HG02938 (cell line): ENCODE data around the gene LAPTM5.
"Not testable (repeated sequence)": the region's sequence is repeated elsewhere in the genome, so short reads cannot be mapped to it uniquely, and the experiment has no call there.

Source experiments
- ATAC-seq: cut with Tn5 transposase; IDR thresholded peaks from one replicate; pipeline ENCODE4 v1.9.1; 2021; ENCODE audit warnings: mild to moderate bottlenecking, moderate library complexity; ENCODE audit not compliant: unreplicated experiment

Gene LAPTM5

DNA sequence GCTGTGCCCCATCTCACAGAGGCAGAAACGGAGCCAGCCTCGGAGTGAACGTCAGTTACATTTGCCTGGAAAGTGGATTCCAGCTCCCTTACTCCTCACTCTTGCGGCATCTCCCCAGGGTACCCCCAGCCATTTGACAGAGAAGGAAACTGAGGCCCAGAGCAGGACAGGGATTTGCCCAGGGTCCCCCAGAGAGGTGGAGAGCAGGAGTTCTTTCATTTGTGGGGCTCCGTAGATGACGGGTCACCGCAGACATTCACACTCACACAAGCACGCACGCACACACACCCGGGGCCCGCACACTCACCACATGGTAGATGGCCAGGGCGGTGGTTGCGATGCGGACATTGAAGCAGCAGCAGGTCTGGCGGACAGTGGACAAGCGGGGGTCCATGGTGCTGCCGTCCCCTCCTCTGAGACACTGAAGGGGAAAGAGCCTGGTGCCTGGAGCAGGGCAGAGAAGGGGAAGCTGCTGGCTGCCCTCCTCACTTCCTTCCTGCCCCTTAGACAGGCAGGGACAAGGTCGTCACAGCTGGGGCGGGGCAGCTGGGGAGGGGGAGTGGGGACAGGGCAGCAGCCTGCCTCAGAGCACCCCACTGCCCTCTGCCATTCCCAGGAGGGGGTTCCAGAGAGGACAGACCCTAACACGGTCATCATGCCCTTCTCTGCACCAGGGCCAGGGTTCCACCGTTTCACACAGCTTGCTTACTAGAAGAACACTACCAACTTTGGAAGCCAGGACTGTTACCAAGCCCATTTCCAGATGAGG lies at the start of gene LAPTM5:
Gene LAPTM5, minus strand, starts transcription at position 423 of the 769 bp plus-strand sequence. Its CDS starts 29 bp downstream, at position 394.
- ATAC-seq = no peak

DNA sequence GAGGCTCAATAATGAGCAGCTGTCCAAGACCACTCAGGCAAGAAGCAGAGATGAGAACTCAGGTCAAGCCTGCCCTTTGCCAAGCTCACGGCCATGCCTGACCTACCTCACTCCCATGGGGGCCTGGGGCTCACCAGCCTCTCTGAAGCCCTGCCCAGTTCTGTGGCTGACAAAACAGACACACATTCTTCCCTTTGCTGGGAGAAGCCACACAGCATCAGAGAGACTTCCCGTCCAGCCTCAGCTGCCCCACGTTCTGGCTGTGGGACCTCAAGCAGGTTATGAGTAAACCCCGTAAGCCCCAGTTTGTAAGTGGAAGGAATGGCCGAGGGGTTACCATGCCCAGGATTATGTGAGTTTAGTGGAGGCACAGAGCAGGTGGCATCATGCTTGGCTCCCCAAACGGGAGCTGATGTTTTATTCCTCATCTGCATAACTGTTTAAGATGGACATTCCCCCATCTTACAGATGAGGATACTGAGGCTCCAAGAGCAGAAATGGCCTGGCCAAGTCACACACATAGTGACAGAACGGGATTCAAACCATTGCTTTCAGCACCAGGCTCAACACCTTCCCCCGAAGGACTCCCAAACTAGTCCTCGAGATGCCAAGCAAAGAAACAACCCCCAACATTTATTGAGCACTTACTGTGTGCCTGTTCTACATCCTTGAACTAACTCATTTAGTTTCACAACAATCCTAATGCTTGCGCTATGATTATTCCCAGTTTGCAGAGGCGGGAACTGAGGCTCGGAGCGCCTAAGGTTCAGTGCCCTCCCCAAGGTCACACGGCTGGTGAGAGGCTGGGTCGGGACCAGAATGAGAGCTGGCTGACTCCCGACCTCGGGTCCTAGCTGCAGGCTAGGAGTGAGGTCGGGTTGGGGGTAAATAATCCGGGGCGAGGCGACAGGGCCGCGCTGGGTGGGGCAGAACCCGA lies 49.1 kb upstream of the LAPTM5 start:
- no peak for ATAC-seq

GRCh38 chr1:30805304-30806003 lies 47.9 kb upstream of the LAPTM5 start:
- no peak for ATAC-seq

DNA sequence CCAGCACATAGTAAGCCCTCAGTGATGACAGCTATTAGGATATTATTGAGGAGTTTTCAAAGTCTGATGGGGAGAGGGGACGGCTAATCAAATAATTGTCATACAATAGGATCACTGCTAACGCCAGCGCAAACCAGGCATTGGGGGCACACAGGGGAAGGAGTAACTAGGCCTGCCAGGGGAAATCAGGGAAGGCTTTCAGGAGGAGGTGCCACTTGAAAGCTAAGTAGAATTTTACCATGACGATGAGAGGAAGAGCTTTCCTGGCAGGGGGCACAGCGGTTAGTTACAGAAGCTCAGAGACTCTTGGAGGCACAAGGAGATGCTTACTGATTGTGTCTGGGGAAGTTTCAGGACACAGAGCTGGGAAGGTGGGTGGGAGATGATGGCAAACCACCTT lies 47.2 kb upstream of the LAPTM5 start:
- no peak for ATAC-seq

DNA sequence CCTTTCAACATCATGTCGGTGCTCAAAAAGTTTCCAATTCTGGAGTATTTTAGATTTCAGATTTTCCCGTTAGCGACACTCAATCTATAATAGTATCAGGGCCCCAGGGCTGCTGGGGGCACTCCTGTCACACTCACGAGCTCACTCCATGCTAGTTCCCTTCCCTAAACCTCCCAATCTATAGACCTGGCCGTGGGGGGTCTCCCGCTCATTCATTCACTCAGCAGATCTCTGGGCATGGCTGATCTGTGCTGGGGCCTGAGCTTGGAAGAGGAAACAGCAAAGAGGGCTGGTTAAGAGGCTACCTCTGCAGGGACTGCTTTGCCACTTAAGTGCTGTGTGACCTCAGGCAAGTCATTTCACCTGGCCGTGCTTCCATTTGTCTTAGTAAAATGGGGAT lies 46.8 kb upstream of the LAPTM5 start:
- no peak for ATAC-seq

DNA sequence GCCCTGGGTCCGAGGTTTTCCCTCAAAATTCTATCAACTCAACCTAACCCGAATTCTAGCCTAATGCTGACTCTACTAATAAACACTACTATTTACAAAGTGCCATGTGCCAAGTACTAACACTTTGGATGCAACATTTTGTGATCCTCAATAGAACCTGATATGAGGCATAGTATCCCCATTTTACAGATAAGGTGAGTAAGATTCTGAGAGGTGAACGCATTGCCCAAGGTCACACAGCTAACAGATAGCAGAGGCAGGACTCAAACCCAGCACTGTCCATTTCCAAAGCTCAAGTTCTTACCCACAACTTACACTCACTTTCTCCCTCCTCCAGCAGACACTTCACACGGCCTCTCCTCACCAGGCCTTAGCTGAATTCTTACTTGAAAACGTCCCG lies 46.0 kb upstream of the LAPTM5 start:
- no peak for ATAC-seq

DNA sequence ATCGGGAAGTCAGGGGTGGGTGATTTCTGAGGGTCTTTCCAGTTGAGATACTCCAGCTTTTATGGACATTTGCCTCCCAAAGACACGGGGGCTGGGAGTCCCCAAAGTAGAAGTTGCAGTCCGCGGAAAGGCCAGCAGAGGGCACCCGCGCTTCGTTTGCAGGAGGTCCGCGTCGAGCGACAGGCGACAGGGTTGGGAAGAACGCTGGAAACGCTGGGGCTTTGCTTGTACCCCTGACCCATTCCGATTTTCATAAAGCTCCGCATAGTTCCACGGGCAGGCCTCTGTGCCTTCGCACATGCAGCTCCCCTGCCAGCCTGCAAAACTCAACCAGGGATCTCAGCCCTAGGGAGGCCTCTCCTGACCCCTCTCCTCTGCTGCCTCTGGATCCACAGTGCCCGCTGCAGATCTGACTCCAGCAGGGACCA lies 44.2 kb upstream of the LAPTM5 start:
- ATAC-seq = no peak

DNA sequence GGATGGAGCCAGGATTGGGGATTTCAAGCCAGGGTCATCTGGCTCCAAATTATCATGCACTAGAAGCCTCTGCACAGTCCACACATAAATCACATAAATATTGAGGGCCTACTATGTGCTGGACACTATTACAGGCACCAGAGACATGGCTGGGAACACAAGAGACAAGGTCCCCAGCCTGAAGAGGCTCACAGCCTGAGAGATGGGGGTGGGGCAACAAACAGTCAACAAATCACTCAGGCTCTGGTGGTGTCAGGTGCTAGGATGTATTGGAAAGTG lies 41.6 kb upstream of the LAPTM5 start:
- no peak for ATAC-seq

DNA sequence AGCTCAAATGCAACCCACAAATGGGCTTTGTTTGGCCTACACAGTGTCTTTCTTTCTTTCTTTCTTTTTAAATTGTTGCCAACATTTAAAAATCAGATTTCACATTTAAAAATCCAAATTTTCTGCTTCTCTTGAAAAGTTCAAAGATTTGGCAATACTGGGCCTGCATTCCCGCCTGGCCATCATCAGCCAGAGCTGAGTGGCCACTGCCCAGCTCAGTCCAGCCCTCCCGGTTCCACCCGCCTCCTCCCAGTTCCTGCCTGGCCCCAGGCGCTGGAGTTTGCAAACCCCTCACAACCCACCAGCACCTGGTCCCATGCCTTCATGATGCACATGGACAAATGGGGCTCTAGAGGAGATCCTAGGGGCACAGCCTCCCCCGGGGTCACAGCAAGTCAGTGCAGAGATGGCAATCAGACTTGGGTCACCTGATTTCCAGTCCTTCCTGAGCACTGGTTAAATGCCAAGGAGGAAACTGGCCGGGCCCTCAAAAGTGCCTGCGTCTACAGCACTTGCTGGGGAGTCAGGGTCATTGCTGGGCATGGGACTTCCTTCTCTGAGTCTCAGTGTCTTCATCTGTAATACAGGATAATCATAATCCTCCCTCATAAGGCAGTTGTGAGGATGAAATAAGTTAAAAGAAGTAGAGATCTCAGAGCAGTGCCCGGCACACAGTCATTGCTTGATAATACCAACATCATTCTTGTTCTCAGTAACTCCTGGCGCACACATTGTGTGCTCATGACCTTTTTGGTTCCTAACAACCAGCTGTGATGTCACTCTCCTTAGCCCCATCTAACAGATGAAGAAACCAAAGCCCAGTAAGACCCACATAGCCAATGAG lies 41.0 kb upstream of the LAPTM5 start:
- ATAC-seq = no peak

- ATAC-seq = no peak
Measured at GRCh38 chr1:30795026-30795425, 37.5 kb upstream of the LAPTM5 start.

- no peak for ATAC-seq
Measured at GRCh38 chr1:30794260-30794659, 36.7 kb upstream of the LAPTM5 start.

GRCh38 chr1:30793209-30793608 lies 35.6 kb upstream of the LAPTM5 start:
- ATAC-seq = no peak

DNA sequence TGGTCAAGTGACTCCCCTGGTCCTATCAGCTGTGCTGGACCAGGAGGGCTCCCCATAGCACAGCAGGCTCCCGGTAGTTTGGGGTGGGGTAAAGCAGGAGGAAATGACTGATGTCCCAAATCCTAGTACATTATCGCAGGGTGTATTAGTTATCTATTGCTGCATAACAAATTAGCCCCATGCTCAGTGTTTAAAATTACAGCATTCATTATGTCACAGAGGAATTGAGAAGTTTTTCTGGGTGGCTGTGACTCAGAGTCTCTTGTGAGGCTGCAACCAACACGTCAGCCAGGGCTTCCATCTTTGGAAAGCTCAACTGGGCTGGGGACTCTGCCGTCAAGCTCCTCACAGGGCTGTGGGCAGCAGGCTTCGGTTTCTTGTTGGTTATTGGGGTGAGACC lies 34.3 kb upstream of the LAPTM5 start:
- ATAC-seq = no peak

- no peak for ATAC-seq
Measured at GRCh38 chr1:30790850-30791778, 33.5 kb upstream of the LAPTM5 start.

DNA sequence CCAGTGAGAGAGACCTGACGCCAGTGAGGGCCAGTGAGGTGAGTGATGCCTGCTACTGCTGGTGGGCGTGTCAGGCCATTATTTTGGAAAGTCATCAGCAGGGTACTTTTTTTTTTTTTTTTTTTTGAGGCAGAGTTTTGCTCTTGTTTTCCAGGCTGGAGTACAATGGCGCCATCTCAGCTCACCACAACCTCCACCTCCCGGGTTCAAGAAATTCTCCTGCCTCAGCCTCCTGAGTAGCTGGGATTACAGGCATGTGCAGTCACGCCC lies 32.6 kb upstream of the LAPTM5 start:
- not testable (repeated sequence) for ATAC-seq

DNA sequence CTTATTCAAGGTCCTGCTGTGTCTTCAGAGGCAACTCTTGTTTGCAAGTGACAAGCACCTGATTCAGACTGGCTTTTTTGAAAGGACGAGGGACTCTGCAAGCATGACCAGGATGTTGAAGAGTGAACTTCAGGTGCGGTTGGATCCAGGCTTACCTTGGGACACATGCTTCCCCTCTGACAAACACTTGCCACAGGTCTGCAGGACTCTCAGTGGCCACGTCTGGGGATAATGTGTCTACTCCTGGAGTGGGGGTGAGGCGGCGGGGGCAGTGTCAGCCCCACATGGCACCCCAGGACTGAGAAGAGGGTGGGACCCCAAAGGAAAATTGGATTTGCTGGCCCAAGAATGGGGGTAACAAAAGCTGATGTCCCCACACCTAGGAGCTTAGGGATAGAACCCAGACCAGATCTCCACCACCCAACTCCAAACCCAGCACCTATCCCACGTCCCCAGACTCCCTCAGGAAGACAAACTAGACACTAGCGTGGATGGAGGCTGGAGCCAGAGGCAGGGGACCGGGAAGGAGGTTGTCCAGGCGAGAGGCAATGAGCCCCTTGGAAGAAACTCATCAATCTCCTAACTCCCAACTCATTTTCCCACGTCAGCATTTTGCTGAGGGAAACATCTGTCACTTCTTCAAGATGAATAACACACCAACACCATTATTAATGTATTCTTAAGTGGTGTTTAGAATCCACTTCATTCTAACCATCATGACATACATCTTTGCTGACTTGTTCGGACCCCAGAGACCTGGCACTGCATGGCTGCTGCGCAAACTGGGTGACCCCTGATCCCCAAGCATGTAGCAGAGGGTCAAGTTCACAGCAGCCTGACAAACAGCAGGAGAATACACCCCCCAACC lies 32.0 kb upstream of the LAPTM5 start:
- no peak for ATAC-seq

DNA sequence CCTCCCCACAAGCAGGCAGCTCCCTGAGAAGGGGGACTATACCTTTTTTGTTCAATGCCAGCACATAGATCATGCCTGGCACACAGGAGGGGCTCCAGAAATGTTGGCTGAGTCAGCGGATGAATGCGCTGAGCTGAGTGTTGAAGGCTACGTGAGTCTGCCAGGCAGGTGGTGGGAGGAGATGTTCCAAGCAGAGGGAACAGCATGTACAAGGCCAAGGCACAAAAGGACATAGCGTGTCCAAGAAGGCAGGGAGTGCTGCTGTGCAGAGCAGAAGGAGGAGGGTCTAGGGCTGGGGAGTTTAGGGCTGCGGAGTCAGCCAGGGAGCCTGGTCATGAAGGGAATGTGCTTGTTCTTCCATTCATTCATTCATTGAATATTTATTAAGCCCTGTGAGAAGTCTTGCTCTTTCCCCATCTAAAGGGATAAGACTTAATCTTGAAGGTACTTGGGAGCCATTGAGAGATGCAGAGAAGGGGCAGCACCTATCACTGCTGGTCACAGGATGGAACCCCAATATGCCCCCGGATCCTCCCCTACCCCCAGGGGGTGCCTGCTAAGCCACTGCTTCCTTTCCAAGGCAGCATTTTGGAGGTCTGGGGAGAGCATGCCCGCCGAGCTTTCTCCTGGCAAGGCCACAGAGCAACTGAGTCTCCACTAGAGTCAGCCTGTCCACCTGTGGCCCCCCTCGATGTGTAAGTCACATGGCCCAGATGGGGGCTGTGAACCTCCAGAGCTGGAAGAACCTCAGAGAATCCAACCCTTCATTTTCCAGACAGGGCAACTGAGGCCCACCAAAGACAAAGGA lies 31.2 kb upstream of the LAPTM5 start:
- no peak for ATAC-seq

DNA sequence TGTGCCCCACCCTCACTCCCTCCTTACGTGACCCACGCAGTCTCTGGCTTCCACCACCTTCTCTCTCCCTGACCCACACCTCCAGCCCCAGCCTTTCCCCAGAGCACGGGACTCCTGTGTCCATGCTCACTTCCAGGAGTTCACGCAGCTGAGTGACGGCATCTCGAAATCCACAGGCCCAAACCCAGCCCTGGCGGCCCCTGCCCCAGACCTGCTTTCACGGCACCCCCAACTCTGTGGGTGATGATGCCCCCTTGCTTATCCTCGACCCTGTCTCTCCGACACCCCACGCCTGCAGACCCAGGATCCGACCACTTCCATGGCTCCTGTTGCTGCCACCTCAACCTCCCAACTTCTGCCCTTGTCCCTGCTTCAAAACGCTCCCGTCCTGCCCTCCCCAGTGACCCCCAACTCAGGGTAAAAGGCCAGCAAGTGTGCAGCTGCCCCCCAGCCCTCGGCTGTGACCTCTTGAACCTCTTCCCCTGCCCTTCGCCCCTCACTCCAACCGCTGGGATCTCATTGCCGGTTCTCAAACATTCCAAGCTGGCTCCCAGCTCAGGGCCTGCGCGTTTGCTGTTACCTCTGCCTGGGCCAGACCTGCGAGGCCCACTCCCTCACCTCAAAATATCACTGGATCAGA lies 30.4 kb upstream of the LAPTM5 start:
- ATAC-seq = no peak
